Measurements from ENCODE around the gene NARS2. TPM values are rescaled to one million over a fixed set of nuclear protein-coding genes. Genes with fewer than 3 reads are reported as not detected.

Gene NARS2
- total and polyA plus RNA-seq, 7 donors, result 12.8 to 22.3 (median 14.5) TPM

DNA sequence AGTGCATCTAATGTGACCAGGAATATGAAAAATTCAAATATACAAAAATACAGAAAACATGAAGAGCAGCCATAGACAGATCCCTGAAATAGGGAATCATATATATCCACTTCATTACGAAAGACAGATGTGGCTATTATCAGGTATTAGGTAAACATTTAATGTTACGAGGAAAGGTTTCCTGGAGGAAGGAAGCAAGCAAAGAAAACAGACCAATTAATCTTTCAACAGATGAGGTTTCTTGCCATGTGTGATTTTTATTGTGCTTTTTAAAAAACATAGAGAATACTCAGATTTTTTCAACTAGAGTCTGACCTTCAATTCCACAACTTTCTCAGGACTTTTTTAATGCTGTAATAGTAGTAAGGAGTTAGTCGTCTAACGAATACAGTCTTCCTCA is 132.7 kb downstream of the NARS2 start:
- no peaks in the 10 kb centered on the region for H3K9me3 ChIP-seq
- no peak overlapping the region for H3K4me3 ChIP-seq
- ATAC-seq (no peak), DNase-seq (no peak)
- H3K4me1 ChIP-seq, result no peaks in the 10 kb centered on the region
- WGBS, 3 donors, result 88% methylated on average over 4 of the region's 4 CpGs
- no peak overlapping the region for H3K27ac ChIP-seq
- TF ChIP-seq, protein P1, sequence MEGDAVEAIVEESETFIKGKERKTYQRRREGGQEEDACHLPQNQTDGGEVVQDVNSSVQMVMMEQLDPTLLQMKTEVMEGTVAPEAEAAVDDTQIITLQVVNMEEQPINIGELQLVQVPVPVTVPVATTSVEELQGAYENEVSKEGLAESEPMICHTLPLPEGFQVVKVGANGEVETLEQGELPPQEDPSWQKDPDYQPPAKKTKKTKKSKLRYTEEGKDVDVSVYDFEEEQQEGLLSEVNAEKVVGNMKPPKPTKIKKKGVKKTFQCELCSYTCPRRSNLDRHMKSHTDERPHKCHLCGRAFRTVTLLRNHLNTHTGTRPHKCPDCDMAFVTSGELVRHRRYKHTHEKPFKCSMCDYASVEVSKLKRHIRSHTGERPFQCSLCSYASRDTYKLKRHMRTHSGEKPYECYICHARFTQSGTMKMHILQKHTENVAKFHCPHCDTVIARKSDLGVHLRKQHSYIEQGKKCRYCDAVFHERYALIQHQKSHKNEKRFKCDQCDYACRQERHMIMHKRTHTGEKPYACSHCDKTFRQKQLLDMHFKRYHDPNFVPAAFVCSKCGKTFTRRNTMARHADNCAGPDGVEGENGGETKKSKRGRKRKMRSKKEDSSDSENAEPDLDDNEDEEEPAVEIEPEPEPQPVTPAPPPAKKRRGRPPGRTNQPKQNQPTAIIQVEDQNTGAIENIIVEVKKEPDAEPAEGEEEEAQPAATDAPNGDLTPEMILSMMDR (IDR thresholded peaks at IDR 0.05), result no peak
- H3K36me3 ChIP-seq (ENCODE audit: insufficient read depth in 1 of 2, low read depth in 1 of 2), result peaks cover 0 to 30% of the 10 kb centered on the region in 2 donors
- intact Hi-C loops (cut with DNase I), result no loop called here
- no peaks in the 10 kb centered on the region for H3K27me3 ChIP-seq (ENCODE audit: insufficient read depth in 3 of 3, low read length in 2 of 3)

- H3K36me3 ChIP-seq (ENCODE audit: insufficient read depth in 1 of 2, low read depth in 1 of 2), result peaks cover 0 to 21% of the 10 kb centered on the region in 2 donors
- TF ChIP-seq, protein P1 (IDR thresholded peaks at IDR 0.05), result no peak
- no peak overlapping the region for H3K27ac ChIP-seq
- H3K9me3 ChIP-seq, result no peaks in the 10 kb centered on the region
- DNase-seq (no peak), ATAC-seq (no peak)
- WGBS, 3 donors, result 73 to 74% (median 74%) methylated on average over 5 of the region's 5 CpGs
- no peak overlapping the region for H3K4me3 ChIP-seq
- intact Hi-C loops (cut with DNase I), result no loop called here
- no peaks in the 10 kb centered on the region for H3K4me1 ChIP-seq
- H3K27me3 ChIP-seq (ENCODE audit: insufficient read depth in 3 of 3, low read length in 2 of 3), result no peaks in the 10 kb centered on the region
These were observed 136.2 kb downstream of the NARS2 start for GRCh38 chr11:78438298-78438975.

GRCh38 chr11:78432956-78433355 is 141.7 kb downstream of the NARS2 start:
- Histone ChIP-seq H3K9me3 (no peaks in the 10 kb centered on the region), H3K4me1 (no peaks in the 10 kb centered on the region), H3K27ac (no peak overlapping the region), H3K36me3 (ENCODE audit: insufficient read depth in 1 of 2, low read depth in 1 of 2) (peaks cover 0 to 7% of the 10 kb centered on the region in 2 donors), H3K27me3 (ENCODE audit: insufficient read depth in 3 of 3, low read length in 2 of 3) (no peaks in the 10 kb centered on the region), H3K4me3 (no peak overlapping the region)
- ATAC-seq (no peak), DNase-seq (no peak)
- intact Hi-C loops (cut with DNase I), result no loop called here
- 86 to 93% (median 87%) methylated on average over 1 of the region's 1 CpG for WGBS, 3 donors
- TF ChIP-seq, protein P1 (IDR thresholded peaks at IDR 0.05), result no peak

GRCh38 chr11:78432058-78432515 is 142.6 kb downstream of the NARS2 start:
- no peak overlapping the region for H3K27ac ChIP-seq
- no peaks in the 10 kb centered on the region for H3K4me1 ChIP-seq
- intact Hi-C loops (cut with DNase I), result no loop called here
- no peaks in the 10 kb centered on the region for H3K27me3 ChIP-seq (ENCODE audit: insufficient read depth in 3 of 3, low read length in 2 of 3)
- 76 to 79% (median 77%) methylated on average over 4 of the region's 4 CpGs for WGBS, 3 donors
- TF ChIP-seq, protein P1 (IDR thresholded peaks at IDR 0.05), result peak; percentile 43
- no peaks in the 10 kb centered on the region for H3K9me3 ChIP-seq
- no peak for ATAC-seq
- no peak overlapping the region for H3K4me3 ChIP-seq
- DNase-seq, result no peak
- H3K36me3 ChIP-seq (ENCODE audit: insufficient read depth in 1 of 2, low read depth in 1 of 2), result peaks cover 0 to 7% of the 10 kb centered on the region in 2 donors
